Activated gamma-delta T cell treated with anti-CD3 and anti-CD28 coated beads, Interleukin-2, amount 50 U/mL, for 16 hours (primary cell): ENCODE results near the gene SH3GL3.

Experiments used
- DNase-seq: peaks from one replicate; pipeline ENCODE4 v3.0.0-alpha.2; 2020; ENCODE audit warnings: low read depth

The SH3GL3 gene

DNA sequence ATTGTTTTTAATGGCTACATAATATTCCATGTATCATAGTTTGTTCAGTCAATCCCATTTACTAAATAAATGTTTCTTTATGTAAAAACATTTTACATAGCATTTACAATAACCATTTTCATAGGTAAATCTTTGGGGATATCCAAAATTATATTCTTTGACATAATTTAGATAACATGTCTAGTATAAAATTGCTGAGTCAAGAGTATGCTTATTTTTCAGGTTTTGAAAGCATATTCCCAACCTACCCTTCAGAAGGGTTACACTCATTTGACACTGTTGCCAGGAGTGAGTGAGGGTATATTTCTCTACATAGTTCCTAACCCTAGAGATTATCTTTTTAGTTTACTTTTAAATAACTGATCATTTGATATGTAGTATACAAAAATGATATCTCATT is 122.2 kb downstream of the SH3GL3 start:
- no peak for DNase-seq

DNA sequence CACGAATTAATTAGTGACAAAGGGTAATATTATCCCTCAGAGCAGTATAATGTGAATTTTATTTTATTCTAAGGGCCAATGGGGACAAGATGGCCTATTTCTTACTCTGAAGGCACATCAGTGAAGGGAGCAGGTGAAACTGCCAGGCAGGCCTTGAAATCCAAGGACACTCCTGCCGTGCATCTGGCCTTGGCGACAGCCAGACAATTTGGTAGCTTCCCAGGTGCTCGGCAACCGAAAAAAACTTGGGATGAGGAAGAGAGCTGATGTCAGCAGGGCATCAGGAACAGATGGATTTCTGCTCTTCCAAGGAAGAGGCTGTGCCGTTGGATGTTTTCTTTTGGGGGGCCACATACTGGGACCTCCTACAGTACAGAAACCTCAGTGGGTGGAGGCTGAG is 123.6 kb downstream of the SH3GL3 start:
- DNase-seq, result no peak

DNA sequence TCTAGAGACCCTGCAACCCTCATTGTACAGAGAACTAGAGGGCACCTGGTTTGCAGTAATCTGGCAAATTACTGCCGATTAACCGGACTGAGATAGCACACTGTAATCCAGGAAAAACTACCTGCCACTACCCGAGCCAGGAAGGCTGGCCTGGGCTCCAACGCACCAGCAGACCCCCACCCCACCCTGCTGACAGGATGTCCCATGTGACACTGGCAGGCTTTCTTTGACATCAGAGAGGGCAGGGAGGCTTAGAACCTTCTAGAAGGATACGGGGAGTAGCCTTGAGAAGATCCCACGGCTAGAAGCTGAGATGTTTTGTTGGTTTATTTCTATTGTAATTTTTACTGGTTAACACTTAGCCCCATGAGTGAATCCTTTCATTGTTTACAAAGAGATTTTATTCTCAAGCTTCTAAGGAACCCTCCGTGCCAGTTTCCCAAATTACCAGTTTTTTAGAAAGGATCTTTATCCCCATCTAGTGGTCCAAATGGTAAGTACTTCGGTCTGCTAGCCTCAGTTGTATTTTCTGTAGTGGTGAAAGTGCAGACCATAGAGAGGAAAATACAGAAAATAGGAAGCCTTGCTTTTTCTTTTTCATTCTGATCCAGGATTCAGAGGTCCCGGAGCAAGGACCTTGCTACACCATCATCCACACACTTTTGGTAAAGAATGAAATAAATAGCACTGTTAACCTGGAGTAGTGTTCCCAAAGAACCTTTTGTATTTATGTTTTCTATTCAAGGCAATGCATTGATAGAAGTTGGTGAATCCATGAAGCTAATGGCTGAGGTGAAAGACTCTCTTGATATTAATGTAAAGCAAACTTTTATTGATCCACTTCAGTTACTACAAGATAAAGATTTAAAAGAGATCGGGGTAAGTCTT is 124.9 kb downstream of the SH3GL3 start:
- DNase-seq, result no peak

DNA sequence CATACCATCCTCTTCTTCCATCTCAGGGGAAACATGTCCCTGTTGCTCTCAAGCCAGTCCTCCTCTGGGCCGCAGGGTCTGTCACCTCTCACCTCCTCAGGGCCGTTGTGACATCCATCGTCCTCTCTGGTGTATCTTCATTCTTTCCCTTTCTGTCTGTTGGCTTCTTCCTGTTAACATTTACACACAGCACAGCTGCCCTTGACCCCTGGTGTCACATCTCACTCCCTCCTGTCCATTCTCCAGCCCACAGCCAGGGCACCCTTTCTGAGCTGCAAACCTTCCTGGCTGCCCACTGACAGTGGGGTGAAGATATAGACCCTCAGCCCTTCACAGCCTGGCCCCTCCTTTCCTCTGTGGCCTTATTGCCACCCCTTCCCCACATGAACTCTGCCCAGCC is 127.2 kb downstream of the SH3GL3 start:
- DNase-seq, result no peak

DNA sequence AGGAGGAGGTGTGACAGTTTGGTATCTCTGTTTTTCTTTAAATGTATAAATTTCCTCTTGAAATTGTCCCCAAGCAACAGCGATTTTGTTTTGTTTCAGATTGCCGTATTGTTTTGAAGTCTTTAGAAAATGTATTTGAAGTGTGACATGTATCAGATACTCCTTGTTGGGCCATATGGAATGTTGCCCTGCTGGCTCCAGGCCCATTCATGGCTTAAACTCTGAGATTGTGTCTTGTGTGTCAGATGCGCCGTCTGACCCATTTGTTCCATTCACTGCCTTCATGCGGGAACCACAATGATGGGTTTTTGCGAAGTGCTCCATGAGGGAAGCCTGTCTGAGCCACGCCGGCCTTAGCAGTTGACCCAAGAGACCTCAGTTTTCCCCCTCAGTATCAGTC is 131.6 kb downstream of the SH3GL3 start:
- no peak for DNase-seq

DNA sequence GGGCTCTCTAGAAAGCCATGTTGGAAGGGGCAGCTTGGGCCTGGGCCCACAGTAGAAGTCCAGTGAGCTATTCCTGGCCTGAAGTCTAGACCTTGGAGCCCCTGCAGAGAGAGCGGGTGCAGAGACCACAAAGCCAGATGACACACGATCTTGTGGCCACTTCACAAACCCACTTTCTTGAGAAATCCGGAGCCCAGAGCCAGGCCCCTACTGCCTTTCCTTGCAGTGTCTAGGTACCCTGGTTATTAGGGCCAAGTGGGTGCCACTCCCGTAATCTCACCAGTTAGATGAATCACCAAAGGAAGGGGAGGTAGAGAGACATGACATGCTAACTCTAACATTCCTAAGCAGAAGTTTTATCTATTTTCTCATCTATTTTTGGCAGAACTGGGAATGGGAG is 134.2 kb downstream of the SH3GL3 start:
- DNase-seq, result no peak

DNA sequence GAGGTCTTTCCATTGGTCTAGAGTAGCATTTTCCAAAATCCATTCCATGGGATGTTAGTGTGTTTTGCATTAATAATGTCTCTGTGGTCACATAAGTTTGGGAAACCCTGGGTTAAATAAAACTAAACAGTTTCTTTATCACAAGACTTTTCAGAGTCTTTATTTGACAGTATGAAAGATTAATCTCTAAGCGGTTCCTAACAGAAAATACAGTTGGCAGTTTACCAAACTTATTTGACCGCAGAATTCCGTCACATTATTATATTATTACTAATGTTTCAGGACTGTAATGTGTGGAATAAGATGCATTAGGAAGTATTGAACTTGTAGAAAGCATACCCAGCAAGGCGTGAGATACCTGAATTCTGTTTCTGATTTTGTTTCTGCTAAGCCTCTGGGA is 135.2 kb downstream of the SH3GL3 start:
- DNase-seq, result no peak

DNA sequence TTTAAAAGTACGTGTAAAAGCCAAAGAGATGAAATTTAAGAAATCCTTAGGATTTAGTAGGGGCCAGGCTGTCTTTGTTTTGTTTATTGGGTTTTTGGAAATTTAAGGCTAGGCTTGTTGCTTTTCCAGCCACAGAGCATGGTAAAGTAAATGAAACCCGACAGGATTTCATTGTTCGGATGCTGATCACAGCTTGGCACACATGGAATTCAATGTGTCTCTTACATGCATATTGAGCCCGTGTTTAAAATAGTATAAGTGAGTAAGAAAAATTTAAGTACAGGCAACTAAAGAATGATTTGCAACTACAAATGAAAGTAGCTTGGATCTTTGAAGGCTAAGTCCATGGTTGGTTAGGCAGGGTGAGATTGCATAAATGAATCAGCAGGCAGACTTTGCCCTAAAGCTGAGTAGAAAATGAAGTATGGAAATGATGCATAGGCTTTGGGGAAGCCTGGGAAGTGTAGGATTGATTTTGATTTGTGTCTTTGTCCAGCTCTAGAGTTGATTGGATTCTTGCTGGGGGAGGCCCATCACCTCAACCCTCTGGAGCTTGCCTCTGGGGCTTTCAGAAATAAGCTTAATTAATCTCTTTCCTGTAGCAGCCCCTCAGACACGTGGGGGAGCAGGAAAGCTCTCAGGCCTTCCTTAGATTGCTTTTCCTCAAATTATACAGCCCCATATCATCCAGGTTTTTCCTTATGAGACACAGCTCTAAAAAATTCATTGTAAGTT is 138.6 kb downstream of the SH3GL3 start:
- no peak for DNase-seq

DNA sequence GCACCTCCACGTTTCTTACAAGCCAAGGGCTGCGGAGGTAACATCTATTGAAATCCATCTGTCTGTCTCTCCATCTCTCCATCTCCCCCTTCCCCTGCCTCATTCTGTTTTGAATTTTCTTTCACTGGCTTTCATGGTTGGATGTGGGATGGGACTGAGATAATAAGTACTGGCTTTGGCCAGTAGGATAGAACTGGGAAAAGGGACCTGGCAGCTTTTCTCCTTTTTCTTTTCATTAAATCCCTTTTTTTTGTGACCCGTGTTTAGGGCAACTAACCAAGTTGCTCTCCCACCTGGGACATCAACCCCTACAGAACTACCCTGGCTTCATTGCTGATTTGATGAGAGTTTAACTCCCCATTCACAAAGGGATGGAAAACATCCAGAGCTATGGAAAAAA is 139.9 kb downstream of the SH3GL3 start:
- DNase-seq, result no peak

DNA sequence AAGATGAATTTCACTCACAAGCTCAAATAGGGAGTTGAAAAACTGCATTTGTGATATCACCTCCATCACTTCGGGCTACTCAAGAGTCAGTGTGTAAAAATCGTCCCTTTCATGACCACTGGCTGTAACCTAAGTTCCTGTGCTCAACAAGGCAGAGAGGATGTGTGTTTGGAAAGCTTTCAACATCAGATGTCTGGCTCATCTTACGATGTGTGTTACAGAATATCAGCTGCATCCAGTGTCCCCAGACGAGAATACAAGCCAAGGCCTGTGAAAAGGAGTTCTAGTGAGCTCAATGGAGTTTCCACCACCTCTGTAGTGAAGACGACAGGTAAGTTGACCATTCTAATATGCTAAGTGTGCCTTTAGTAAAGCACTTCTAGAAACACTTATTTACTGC is 141.3 kb downstream of the SH3GL3 start:
- DNase-seq, result no peak

DNA sequence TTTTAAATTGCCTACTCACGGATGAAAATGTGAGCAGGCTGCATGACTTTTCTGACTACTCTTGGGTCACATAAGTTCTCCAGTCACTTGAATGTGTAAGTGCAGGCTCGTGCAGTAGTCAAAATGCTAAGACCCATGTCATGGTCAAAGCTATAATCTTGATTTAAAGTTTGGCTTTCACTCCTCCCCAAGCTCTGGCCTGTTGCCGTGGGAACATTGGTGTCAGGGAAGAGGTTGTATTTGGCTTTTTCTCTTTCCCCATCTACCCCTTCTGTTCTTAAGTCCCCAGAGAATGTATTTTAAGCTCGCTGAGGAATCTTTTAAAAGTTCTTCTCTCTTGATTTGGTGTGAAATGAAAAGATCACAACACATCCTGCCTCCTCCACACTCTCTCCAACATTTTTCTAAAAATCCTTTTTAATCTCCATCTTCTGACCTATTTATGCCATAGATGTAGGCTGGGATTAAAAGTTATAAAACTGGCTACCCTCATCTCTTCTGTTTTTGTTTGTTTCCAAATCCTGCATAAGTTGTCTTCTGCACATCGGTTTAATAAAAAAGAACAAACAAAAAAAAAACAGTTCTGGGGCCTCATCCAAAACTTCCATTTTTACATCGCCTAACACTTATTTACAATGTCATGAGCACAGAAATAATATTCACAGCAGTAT is 145.4 kb downstream of the SH3GL3 start:
- DNase-seq, result no peak

DNA sequence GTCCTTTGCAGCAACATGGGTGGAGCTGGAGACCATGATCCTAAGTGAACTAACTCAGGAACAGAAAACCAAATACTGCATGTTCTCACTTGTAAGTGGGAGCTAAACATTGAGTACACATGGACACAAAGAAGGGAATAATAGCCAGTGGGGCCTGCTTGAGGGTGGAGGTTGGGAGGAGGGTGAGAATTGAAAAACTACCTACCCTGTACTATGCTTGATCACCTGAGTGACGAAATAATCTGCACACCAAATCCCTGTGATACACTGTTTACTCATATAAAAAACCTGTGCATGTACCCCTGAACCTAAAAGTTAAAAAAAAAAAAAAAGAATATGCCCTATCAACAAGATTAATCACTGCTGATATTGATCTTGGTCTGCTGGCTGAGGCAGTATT is 148.1 kb downstream of the SH3GL3 start:
- DNase-seq, result no peak

DNA sequence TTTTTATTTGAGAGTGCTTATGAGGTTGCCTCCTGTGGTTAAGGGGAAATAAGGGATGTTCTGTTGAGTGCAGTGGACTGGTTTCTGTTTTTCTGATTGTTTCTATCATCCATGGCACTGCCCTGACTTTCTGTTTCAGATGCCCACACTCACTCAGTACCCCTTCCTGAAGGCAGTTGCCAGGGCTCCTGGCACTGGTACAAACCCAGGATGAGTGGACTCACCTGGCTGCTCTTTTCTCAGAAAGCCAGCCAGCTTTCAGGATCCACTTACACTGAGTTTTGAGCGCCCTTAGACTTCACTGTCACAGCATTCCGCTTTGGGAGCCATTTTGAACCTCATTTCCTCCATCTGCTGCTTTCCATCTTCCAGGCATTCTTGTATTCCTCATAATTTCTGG is 150.9 kb downstream of the SH3GL3 start:
- no peak for DNase-seq

DNA sequence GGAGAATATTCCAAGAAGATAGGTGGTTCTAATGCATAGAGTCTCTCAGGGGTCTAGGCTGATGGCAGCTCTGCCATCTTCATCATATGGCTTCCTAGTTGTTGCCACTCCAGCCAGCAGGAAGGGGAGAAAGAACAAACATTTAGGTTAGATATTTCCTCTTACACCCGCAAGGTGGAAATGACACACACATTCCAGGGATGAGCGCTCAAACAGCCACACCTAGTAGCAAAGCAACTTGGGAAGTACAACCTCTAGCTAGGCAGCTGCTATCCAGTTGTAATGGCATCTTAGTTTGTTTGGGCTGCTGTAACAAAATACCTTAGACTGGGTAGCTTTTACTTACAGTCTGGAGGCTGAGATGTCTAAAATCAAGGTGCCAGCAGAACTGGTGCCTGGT is 154.9 kb downstream of the SH3GL3 start:
- DNase-seq, result no peak

DNA sequence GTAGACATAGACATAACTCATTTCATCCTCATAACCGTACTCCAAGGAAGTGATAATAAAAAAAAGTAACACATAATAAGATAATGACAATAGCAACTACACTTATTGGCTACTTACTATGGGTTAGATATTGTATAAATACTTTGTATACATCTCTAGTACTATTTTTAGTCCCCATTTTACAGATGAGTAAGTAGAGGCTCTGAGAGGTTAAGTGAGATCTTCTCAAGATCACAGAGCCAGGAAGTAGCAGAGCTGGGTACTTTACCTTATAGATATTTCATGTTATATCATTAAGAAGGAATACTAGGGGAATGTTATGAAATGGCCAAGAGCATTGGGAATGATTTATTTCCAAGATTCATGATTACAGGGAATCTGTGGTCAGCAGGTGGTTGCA is 157.4 kb downstream of the SH3GL3 start:
- DNase-seq, result no peak

DNA sequence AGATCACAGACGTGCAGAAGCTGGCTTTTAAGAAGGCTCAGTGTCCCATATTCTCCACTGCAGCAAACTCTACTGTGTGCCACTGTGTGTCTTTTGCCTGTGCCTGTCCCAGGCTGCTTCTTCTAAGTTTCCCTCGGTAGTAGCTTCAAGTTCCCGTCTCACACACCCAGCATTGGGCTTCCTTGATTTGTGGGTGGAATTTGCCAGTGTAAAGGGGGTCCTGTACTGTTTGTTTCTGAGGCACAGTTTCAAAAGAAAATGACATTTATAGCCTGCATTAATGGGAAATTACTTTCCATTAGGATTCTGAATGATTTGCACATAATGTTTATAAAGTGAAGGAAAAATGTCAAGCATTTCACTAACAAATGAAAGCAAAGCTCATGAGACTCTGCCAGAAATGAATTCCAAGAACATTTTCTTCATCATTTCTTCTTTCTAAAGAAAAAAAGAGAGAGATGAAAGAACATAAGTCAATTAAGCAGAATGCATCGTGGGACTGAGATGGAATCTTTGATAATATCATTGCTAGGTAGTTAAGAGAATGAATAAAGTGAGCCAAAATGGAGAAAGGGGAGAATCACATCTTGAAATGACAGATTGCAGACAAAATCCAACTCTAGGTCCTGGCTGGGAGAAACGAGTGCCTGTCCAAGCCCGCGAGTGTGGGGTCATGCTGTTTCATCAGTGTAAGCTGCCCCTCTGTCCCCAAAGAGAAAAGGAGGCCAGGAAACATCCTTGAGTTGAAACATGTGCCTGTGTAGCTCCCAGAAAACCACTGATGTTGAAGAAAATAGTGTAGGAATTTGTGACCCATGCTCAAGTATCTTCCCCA is 158.2 kb downstream of the SH3GL3 start:
- no peak for DNase-seq

DNA sequence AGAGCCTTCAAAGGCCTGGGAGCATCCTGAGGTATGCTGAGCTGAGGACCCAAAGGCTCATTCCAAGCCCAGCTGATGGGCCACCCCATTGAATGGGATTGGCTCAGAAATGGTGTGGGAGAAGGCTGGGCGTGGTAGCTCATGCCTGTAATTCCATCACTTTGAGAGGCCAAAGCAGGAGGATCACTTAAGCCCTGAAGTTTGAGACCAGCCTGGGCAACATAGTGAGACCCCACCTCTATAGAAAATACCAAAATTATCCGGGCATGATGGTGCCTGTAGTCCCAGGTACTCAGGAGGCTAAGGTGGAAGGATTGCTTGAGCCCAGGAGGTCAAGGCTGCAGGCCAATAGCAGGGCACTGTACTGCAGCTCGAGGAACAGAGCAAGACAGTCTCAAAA is 163.0 kb downstream of the SH3GL3 start:
- DNase-seq, result no peak

DNA sequence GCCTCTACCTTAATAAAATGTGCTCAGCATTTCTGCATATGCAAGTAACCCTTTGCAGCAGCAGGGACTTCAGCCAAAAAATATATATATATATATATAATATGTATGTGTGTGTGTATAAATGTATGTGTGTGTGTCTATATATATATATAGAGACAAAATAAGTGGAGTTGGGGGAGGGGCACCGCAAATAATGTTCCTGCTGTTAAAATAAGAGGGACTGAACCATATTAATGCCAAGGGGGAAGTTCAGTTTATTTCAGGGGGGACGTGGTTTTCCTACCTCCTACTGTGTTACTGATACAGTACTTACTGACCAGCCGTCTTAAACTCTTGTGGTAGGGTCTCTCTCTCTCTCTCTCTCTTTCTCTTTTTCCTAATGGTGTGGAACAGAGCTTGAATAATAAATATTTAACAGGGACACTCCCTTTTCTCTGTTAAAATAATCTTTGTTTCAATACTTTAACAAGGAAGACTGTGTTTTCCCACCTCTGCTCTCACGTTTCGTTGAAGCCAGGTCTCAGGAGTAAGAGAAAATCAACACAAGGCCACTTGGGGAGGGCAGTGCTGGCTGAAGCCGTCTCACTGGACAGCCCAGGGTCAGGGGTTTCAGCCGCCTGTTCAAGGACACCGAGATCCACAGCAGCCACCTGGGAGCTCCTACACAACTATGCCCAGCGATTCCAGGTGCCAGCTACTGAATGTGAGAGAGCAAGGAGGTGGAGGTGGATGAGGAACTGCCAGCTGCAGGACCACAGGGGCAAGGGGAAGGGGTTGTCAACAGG is 164.0 kb downstream of the SH3GL3 start:
- no peak for DNase-seq

DNA sequence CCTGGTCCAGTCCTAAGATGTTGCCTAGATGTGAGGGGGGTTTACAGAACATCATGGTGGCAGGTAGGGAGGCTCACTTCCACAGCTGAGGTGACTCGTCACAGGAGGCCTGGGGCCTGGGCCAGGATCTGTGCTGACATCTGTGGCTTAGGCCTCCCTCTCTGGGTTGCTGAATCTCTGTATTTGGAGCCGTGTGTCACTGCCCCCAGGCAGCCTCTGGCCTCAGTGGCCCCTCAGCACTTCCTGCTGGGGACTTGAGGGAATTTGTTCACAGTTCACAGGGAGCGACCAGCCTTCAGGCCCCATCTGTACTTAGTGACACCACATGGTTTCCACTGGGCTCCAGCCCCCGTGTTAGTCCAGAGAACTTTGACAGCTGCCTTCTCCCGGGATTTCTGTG is 165.1 kb downstream of the SH3GL3 start:
- no peak for DNase-seq

DNA sequence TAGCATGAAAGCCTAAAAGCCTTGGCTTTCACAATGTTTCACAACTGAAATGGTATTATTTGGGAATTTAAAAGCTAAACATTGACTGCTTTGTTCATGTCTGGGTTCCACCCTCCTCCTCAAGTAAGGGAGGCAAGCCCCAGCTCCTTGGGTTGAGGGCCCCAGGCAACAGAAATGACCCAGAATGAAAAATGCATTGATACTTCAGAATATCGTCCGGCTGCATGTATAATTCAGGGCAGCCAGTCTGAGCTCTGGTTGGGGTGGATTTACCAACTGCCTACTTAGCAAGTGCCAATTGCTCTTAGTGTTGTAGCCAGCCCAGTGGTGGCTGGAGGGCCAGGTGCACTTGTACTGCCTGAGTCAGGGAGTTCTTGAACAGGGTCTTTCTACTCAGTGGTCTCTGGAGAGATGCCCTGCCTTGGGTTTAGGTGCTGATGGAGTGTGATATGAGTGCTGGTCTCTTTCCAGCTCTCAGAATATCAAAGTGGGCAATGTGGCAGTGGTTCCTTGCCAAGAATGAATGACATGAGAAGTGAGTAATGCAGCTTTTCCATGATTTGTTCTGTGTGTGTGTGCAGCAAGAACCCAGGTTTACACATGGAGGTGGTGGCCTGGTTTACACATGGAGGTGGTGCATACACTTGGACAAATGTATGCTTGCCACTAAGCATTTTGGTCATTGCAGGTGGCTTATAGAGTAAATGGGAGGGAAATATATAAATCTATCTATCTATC is 165.9 kb downstream of the SH3GL3 start:
- DNase-seq, result no peak

DNA sequence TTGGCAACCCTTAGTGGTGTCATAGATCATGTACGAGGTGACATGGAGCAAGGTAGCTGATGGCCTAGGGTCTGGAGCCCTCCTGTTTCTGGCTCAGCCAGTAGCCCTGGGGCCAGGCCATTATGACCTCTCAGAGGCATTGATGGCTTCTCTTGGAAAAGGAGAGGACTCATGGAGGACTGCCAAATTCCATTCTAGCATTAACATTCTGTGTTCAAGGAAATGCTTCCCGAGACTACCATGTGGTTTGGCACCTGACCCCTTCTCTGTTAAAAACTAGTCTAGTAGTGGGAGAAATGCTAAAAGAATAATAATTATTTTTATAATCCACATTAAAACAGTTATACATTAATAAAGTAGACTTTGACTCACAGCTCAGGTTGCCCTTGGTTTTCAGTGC is 166.6 kb downstream of the SH3GL3 start:
- no peak for DNase-seq
